K562 (cell line): ENCODE data around the gene PDLIM7. TPM values are rescaled to one million over a fixed set of nuclear protein-coding genes. Genes with fewer than 3 reads are reported as not detected.

Experiments used
- SIN3A ChIP-seq, 2 experiments: fragments of 150-350 bp in 1 of 2; IDR thresholded peaks; 2 replicates each; pipeline ENCODE4 v1.6.1; 2011 to 2016; ENCODE audit warnings: borderline replicate concordance in 2 of 2, low read depth in 2 of 2, low read length in 2 of 2, mild to moderate bottlenecking in 2 of 2, moderate library complexity in 2 of 2; ENCODE audit not compliant: control insufficient read depth in 1 of 2
- polyA plus RNA-seq, 8 experiments: library from polyadenylated mRNA; depleted of rRNA in 4 of 8; stranded (reverse) in 5 of 8; unstranded in 3 of 8; fragments of >200 nt; fragmentation: Nextera tagmentation in 2 of 8; fragmentation: Illumina TruSeq in 1 of 8; extraction: Ambion mirVana in 2 of 8; extraction: Trizol in 1 of 8; gene quantifications; 2 replicates each; pipeline versions ENCODE4 v1.2.1 to v1.2.3, GENCODE V29; 2011 to 2014; ENCODE audit warnings: inconsistent platforms in 1 of 8, missing spikeins in 1 of 8
- total RNA-seq, 7 experiments: library from RNA; depleted of rRNA in 6 of 7; stranded (reverse); fragments of >200 nt in 6 of 7; fragmentation: Illumina TruSeq in 2 of 7; extraction: Trizol in 2 of 7; gene quantifications; 2 replicates each; pipeline versions ENCODE4 v1.2.1 to v1.2.3, GENCODE V29; 2011 to 2021; ENCODE audit warnings: low replicate concordance in 1 of 7
- TF ChIP-seq, protein P1 (sequence below): fragments of 150-350 bp; conservative IDR thresholded peaks from 2 replicates; pipeline ENCODE4 v1.6.1; 2014; ENCODE audit warnings: low read length
- TF ChIP-seq, protein P2 (sequence below): fragments of 450-650 bp; IDR thresholded peaks from 2 replicates; pipeline ENCODE4 v1.6.1; 2016; ENCODE audit warnings: mild to moderate bottlenecking

The PDLIM7 gene
- total and polyA plus RNA-seq, 9 of the 15 experiments (the other 6 are each of a cell fraction or from before 2014, with no cell fraction given) = 2.1 to 124 (median 32.6) TPM

DNA sequence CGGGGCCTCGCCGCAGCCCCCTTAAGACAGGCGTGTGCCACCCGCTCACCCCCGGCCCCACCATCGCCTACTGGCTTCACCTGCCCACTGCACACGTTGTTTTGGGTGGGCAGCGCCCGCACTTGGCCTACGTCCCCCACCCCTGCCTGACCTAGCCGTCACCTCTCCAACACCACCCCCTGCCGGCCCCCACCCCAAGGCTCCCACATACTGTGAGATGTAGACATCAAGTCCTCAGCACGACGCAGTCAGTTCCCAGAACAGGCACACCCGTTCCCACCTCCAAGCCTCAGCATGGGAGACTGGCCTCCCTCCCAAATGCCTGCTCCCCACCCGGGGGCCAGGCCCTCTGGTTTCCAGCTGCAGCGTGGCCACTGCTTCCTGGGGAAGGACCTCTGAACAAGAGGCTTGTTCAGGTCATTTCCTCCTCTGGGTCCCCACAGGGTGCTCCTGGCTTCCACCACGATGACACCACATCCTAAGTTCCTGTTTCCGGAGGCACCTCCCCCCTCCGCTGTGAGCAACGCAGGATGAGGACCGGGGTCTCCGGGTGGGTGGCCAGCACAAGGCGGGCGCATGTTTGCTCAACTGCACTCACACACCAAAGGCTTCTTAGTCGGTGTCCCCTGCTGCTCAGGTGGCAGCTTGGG, 35.3 kb downstream of the PDLIM7 start (continued):
- TF ChIP-seq, protein P1, sequence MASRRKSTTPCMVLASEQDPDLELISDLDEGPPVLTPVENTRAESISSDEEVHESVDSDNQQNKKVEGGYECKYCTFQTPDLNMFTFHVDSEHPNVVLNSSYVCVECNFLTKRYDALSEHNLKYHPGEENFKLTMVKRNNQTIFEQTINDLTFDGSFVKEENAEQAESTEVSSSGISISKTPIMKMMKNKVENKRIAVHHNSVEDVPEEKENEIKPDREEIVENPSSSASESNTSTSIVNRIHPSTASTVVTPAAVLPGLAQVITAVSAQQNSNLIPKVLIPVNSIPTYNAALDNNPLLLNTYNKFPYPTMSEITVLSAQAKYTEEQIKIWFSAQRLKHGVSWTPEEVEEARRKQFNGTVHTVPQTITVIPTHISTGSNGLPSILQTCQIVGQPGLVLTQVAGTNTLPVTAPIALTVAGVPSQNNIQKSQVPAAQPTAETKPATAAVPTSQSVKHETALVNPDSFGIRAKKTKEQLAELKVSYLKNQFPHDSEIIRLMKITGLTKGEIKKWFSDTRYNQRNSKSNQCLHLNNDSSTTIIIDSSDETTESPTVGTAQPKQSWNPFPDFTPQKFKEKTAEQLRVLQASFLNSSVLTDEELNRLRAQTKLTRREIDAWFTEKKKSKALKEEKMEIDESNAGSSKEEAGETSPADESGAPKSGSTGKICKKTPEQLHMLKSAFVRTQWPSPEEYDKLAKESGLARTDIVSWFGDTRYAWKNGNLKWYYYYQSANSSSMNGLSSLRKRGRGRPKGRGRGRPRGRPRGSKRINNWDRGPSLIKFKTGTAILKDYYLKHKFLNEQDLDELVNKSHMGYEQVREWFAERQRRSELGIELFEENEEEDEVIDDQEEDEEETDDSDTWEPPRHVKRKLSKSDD = no peak
- TF ChIP-seq, protein P2, sequence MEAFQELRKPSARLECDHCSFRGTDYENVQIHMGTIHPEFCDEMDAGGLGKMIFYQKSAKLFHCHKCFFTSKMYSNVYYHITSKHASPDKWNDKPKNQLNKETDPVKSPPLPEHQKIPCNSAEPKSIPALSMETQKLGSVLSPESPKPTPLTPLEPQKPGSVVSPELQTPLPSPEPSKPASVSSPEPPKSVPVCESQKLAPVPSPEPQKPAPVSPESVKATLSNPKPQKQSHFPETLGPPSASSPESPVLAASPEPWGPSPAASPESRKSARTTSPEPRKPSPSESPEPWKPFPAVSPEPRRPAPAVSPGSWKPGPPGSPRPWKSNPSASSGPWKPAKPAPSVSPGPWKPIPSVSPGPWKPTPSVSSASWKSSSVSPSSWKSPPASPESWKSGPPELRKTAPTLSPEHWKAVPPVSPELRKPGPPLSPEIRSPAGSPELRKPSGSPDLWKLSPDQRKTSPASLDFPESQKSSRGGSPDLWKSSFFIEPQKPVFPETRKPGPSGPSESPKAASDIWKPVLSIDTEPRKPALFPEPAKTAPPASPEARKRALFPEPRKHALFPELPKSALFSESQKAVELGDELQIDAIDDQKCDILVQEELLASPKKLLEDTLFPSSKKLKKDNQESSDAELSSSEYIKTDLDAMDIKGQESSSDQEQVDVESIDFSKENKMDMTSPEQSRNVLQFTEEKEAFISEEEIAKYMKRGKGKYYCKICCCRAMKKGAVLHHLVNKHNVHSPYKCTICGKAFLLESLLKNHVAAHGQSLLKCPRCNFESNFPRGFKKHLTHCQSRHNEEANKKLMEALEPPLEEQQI = no peak
- TF ChIP-seq SIN3A (IDR thresholded peaks at IDR 0.05; ENCODE audit: borderline replicate concordance in 2 of 2, control insufficient read depth in 1 of 2, low read depth in 2 of 2, low read length in 2 of 2) = no peak
